DND-41 (cell line): ENCODE results near the gene DIS3.

ENCODE experiments used
- EZH2 ChIP-seq: IDR thresholded peaks from 3 replicates; pipeline ENCODE4 v1.6.1; 2012; ENCODE audit warnings: borderline replicate concordance, low read depth, mild to moderate bottlenecking, moderate library complexity, low read length, inconsistent platforms; ENCODE audit not compliant: severe bottlenecking
- TF ChIP-seq, protein P1 (sequence below): IDR thresholded peaks from 2 replicates; pipeline ENCODE4 v1.5.1; 2012; ENCODE audit warnings: borderline replicate concordance, low read length, moderate library complexity, mild to moderate bottlenecking; ENCODE audit not compliant: poor library complexity, severe bottlenecking; ENCODE audit errors: extremely low read depth

DNA sequence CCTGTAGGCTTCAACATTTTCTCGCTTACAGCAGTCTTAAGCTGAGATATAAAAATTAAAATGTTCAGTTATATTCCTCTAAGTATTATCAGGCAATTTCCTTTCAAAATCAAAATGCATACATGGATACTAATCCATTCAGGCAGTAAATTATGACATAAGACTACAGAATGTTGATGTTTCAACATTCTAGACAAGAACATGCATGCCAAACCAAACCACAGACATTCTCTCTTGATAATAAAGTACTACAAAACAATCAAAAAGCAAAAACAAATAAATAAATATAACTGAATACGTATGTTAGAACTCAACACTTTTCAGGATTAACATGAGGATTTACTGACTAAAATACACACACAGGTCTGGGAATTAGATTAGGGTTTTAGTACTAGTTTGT is 7.7 kb downstream of the DIS3 start:
- TF ChIP-seq, protein P1, sequence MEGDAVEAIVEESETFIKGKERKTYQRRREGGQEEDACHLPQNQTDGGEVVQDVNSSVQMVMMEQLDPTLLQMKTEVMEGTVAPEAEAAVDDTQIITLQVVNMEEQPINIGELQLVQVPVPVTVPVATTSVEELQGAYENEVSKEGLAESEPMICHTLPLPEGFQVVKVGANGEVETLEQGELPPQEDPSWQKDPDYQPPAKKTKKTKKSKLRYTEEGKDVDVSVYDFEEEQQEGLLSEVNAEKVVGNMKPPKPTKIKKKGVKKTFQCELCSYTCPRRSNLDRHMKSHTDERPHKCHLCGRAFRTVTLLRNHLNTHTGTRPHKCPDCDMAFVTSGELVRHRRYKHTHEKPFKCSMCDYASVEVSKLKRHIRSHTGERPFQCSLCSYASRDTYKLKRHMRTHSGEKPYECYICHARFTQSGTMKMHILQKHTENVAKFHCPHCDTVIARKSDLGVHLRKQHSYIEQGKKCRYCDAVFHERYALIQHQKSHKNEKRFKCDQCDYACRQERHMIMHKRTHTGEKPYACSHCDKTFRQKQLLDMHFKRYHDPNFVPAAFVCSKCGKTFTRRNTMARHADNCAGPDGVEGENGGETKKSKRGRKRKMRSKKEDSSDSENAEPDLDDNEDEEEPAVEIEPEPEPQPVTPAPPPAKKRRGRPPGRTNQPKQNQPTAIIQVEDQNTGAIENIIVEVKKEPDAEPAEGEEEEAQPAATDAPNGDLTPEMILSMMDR, result no peak
- TF ChIP-seq EZH2, result no peak
